RWPE1 (cell line): ENCODE measurements around the gene KRT73.

Experiments
- CTCF ChIA-PET: fragments of 350-600 bp; sonication (Branson Sonifier 250); formaldehyde crosslinking; extraction: SDS; loops from one replicate; lab custom pipeline; 2021; lab: Yijun Ruan, JAX
- POLR2A ChIA-PET: fragments of 400-600 bp; formaldehyde crosslinking; extraction: SDS; loops from one replicate; lab custom pipeline; 2020; ENCODE audit warnings: antibody characterized with exemption; ENCODE audit not compliant: low non-redundant PET; lab: Yijun Ruan, JAX
- DNase-seq: peaks from one replicate; pipeline ENCODE4 v3.0.0; 2012; ENCODE audit warnings: low spot score
- H3K27ac ChIP-seq: fragments of 450-650 bp; 2 replicates; pipeline ENCODE4 v1.5.1; 2017
- CTCF ChIP-seq: fragments of 450-650 bp; conservative IDR thresholded peaks from 2 replicates; pipeline ENCODE4 v1.5.1; 2017; ENCODE audit warnings: low read depth, mild to moderate bottlenecking

Gene KRT73

GRCh38 chr12:52613384-52614030, 4.9 kb downstream of the KRT73 start:
- no peak overlapping the region for H3K27ac ChIP-seq
- DNase-seq = no peak
- POLR2A ChIA-PET = no interaction called here
- CTCF ChIA-PET = no interaction called here
- TF ChIP-seq CTCF = no peak

GRCh38 chr12:52612431-52613383, 5.7 kb downstream of the KRT73 start:
- no peak for TF ChIP-seq CTCF
- DNase-seq = no peak
- H3K27ac ChIP-seq = no peak overlapping the region
- CTCF ChIA-PET = no interaction called here
- POLR2A ChIA-PET = no interaction called here

- H3K27ac ChIP-seq = no peak overlapping the region
- no peak for DNase-seq
- ChIA-PET POLR2A (no interaction called here), CTCF (interaction anchor here (0.5 to 0.6 kb wide), 2 partner anchors 141 to 219 kb away, joined by 3 read pairs; no protein-coding TSS in a partner anchor)
- TF ChIP-seq CTCF = no peak
Observed at GRCh38 chr12:52611080-52611468, 7.3 kb downstream of the KRT73 start.

- no peak for TF ChIP-seq CTCF
- ChIA-PET POLR2A (no interaction called here), CTCF (interaction anchor here (0.6 kb wide), 1 partner anchor 236 kb away, joined by 3 read pairs; no protein-coding TSS in a partner anchor)
Observed at GRCh38 chr12:52608826-52609630, 9.3 kb downstream of the KRT73 start.

GRCh38 chr12:52608161-52608560, 10.2 kb downstream of the KRT73 start:
- POLR2A ChIA-PET = no interaction called here
- CTCF ChIA-PET = no interaction called here

More at GRCh38 chr12:52608826-52609630, 9.3 kb downstream of the KRT73 start:
- H3K27ac ChIP-seq = no peak overlapping the region
- no peak for DNase-seq

More at GRCh38 chr12:52608161-52608560, 10.2 kb downstream of the KRT73 start:
- no peak for TF ChIP-seq CTCF
- no peak for DNase-seq
- H3K27ac ChIP-seq = no peak overlapping the region
